GM18499 (cell line): ENCODE data around the gene EFL1.

Experiments
- ATAC-seq: cut with Tn5 transposase; IDR thresholded peaks from one replicate; pipeline ENCODE4 v1.9.1; 2021; ENCODE audit warnings: moderate number of reproducible peaks; ENCODE audit not compliant: insufficient read depth, unreplicated experiment

EFL1 gene

DNA sequence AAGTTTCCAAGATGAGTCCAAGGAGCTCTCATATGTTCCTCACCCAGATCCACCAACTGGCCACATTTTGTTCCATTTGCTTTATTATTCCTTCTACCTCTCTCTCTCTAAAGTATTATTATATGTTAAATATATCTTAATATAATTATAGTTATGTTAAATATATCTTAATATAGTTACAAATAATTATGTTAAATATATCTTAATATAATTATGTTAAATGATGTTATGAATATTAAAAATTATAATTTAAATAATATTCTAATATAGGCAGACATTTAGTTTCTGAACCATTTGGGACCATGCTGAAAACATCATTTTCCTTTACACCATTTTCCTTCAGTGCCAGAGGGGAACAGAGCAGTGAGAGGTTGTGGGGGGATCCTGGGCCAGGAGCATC lies 166.7 kb downstream of the EFL1 start:
- ATAC-seq, result no peak

GRCh38 chr15:82093774-82094211 lies 168.7 kb downstream of the EFL1 start:
- no peak for ATAC-seq

GRCh38 chr15:82093325-82093724 lies 169.2 kb downstream of the EFL1 start:
- no peak for ATAC-seq

DNA sequence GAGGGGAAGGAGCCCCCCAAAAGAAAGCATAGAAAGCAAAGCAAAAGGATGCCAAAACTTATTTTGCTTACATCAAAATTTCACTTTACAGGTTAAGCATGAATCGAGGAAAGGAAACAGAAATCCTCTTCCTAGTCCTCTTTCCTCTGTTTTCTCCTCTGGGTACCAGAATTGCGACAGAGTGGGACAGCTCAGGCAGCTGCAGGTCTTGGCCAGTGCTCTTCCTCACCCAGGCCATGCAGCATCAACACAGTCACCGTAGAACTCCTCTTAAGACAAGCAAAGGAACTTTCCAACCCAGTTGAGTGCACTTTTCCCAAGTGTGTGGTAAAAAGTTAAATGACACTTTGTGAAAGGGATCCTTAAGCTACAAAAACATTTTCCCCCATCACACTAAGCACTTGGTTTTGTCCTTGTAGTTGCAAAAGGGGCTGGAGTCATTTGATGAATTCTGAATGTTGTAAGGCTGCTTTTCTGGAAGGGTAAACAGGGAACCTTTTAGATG lies 170.8 kb downstream of the EFL1 start:
- no peak for ATAC-seq

- no peak for ATAC-seq
Measured at GRCh38 chr15:82086243-82086995, 176.1 kb downstream of the EFL1 start.

DNA sequence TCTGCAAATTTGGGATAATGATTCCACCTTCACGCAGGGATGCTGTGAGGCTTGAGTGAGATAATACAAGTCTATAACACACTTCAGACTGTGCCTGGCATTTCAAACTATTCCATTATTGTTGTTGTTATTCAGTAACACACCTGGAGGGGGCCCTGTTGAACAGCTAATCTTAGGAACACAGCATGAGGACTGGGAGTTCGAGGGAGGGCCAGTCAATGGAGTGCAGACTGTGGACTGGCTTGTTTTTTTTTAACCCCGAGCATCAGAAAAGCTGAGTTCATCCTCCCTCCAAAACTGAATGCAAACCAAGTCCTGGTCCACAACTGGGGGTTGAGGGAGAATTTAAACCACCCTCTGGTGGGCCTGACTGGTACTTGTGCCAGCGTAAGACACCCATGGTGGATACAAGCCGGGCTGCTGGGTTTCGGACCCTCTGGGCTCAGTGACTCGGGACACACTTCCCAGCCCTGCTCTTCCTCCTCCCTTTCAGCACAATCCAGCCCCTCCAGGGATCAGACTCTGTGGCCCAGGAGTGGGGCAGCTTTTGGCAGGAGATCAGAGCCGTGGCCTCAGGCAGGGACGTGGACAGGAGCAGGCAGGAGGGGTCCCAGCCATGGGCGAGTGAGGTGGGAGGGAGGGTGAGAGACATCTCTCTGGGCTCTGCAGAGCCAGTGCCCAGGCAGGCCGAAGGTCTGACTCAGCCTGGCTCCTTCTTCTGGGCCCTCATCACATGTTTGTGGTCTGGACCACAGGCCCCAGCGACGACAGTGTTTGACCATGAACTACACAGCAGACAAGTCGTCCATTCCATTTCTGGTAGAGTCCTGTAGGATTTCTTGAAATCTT lies 180.4 kb downstream of the EFL1 start:
- no peak for ATAC-seq

DNA sequence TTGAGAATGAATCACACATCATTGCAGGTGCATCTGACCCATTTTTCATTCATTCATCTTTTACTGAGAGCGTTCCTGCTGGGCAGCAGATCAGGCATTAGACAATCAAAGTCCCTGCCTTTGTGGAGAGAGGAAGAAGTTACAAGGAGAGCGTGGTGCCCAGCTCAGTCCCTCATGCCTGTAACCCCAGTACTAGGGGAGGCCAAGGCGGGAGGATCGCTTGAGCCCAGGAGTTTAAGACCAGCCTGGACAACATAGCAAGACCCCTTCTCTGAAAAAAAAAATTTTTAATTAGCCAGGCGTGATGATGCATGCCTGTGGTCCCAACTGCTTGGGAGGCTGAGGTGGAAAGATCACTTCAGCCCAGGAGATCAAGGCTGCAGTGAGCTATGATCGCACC lies 181.8 kb downstream of the EFL1 start:
- no peak for ATAC-seq
